ENCODE results near the gene SMCP.

Gene SMCP

DNA sequence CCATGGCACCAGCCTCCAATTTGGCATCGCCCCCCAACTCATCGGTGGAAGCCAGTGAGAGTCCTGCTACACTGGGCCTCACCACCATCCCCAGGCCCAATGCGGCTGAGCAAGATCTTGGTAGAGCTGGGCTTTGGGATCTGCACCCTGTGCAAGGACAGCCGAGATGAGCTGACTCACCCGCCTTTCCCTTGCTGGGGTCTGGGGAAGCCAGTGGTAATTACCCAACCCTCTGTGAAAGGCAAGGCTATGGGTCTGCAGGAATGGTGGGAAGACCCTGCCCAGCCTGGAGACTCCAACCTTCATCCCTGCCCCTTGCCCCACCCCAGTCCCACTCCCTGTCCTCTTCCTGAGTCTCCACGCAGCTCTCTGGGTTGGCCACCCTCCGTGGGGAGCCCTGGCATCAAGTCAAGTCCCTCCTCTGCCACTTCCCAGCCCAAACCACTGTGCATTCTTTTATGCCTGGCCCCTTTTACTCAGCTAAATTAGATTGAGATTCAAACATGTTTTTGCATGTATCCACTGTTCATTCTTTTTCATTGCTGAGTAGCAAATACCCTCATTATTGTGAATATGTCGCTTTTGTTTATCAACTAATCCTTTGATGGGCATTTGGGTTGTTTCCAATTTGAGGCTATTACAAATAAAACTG is 8.8 kb downstream of the SMCP start:
- DNase-seq (ENCODE audit: low spot score) = no peak

DNA sequence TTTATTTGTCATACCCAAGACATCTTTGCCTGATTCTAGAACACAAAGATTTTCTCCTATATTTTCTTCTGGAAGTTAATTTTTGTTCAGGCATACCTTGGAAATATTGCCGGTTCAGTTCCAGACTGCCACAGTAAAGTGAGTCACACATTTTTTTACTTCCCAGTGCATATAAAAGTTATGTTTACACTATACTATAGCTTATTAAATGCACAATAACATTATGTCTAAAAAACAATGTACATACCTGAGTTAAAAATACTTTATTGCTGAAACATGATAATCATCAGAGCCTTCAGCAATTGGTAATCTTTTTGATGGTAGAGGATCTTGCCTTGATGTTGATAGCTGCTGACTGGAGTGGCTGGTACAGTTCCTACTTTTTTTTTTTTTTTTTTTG is 10.0 kb downstream of the SMCP start:
- no peak for DNase-seq (ENCODE audit: low spot score)

DNA sequence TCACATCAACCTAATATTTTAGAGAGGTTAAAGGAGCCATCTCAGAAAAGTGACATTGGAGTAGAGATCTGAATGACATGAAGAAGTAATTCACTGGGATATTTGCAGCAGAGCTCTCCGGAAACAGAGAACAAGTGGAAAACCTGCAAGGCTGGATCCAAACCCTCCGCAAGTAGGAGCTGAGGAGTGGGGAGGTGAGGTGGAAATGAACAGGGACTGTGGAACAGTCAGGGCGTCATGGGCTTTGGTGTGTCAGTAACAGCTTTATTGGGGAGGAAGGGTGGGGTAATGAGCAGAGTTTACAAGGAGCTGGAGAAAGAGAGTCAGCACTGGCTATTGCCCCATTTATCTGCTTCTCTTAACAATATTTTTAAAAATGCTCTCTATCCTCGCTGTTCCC is 20.9 kb downstream of the SMCP start:
- DNase-seq (ENCODE audit: low spot score) = no peak

DNA sequence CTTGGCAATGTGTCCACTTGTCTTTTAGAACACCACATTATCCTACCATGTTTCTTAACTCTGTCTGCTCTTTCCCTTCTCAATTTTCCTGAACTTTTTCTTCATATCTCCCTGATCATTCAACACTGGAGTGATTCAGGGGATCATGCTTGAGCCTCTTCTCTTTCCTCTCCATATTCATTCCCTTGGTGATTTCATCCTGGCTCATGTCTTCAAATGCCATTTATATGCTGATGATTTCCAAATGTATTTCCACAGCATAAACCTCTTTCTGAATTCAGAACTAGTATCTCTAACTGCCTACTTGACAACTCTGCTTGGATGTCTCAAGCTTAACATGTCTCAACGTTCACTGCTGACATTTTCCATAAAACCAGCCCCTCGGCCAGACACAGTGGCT is 21.8 kb downstream of the SMCP start:
- no peak for DNase-seq (ENCODE audit: low spot score)

DNA sequence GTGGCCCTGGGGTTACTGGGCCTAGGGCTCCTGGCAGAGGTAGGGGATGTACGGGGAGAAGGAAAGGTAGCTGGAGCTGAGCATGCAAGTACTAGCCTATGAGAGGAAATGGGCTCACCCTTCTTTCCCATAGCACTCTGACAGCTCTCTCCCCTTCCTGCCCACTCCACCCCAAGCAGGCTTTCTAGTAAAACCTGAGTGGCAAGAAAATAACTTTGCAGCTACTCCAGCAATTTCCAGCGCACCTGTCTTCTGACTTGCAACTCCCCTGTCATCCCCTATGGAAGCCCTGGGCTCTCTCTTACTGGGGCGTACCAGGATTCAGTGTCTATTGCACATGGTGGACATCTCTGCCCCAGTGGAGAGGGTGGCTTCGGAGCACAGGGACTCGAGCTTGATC is 23.5 kb downstream of the SMCP start:
- no peak for DNase-seq (ENCODE audit: low spot score)

DNA sequence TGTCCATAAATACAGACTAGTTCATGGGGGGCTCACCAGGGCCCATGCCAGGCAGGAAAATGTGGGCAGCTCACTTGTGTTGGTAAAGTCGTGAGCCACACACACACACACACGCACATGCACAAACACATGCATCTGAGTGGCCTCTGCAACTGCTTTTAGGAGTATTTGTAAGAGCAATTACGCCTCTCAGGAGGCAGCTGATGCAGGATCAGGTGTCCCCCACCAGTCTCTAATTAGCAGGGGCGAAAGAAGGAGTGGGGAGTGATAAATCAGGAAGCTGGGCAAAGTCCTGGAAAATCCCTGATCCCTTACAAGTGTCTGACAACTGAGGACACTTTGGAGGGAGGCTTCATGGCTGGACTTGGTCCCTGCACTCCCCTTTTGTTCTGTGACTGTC is 24.5 kb downstream of the SMCP start:
- DNase-seq (ENCODE audit: low spot score) = no peak

DNA sequence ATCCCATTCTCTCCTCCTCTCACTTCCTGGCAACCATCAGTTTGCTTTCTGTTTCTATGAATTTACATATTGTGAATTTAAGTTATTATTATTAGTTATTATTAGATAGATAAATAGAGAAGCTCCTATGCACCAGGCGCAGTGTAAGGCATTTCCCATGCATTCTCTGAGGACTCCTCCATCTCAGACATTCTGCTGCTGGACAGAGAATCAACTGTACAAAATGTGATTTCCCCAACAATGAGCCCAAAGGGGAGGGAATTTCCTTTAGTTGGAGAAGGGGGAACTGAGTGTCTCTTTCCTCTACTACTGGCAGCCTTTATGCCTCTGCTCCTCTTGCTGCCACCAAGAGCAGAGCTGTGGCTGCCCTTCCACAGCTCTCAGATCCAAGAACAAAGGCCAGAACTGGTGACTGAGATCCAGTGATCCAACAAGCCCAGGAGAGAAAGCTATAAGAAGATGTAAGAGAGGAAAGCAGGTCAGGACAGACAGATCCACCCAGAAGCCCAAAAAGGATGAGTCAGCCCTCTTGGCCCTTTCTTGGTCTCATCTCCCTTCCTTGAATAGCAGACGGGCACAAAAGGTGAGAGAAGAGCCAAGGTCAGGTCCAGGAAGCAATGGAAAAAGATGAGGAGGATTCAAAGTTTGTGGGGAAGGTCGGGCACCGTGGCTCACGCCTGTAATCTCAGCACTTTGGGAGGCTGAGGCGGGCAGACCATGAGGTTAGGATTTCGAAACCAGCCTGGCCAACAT is 26.7 kb downstream of the SMCP start:
- DNase-seq (ENCODE audit: low spot score) = no peak

DNA sequence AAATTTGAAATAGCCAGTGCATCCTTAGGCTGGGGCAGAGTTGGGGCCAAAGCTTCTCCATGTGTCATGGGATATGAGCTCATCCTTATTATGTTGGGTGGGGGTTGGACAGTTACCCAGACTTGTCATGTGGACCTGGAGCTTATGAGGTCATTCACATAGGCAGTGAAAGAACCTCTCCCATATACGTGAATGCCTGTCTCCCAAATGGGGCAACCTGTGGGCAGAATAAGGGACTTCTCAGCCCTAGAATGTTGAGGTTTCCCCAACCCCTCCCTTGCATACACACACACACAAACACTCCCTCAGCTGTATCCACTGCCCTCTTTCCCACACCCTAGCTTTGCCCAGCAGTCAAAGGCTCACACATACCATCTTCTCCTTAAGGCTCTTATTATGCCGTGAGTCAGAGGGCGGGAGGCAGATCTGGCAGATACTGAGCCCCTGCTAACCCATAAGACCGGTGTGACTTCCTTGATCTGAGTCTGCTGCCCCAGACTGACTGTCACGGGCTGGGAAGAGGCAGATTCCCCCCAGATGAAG is 28.0 kb downstream of the SMCP start:
- DNase-seq (ENCODE audit: low spot score) = no peak

DNA sequence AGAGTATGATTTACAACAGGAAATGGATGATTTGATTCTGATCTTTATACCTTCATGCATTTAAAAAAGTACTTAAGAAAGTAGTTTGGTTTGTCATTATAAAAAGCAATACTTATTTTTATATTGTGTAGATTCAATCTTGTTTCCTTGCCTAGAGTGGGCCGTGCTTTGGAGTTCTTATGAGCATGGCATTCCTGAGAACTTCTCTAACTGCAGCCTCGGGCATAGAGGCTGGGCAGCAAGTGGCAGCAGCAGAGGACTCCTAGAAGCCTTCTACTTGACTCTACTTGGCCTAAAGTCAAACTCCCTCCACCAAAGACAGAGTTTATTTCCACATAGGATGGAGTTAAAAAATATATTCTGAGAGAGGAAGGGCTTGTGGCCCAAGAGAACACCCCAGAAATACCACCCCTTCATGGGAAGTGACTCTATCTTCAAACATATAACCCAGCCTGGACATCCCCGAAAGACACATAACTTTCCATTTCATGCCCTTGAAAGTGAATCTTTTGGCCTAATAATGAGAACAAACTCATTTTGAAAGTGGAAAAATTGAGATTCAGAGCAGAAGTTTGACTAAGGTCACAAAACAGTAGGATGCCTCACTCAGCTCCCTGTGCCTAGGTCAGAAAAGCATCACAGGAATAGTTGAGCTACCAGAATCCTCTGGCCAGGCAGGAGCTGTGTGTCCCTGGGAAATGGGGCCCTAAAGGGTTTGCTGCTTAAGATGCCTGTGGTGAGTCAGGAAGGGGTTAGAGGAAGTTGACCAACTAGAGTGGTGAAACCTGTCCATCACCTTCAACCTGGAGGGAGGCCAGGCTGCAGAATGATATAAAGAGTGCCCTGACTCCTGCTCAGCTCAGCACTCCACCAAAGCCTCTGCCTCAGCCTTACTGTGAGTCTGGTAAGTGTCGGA is 29.8 kb downstream of the SMCP start, which contains the start of gene IVL:
TSS of gene IVL (plus strand) at position 861 of the 916 bp plus-strand sequence. CDS start 1,252 bp downstream, outside the sequence.
- DNase-seq (ENCODE audit: low spot score) = peak; percentile 14

DNA sequence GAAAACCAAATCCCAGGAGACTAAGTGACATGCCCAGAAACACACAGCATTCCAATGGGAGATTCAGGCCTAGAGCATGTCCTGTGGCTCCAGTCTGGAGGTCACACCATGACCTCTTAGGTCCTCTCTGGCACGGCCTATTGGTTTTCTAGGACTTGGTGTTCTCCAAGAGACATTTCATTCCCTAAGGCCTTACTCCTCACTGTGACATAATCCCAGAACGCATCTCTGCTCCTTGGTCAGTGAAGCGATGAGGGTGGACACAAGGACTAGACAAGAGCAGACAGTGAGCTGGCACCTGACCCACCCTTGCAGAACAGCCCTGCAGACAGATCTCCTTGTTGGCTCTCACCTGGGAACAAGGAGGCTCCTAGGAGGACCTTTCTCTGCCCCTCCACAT is 31.1 kb downstream of the SMCP start:
- DNase-seq (ENCODE audit: low spot score) = no peak

DNA sequence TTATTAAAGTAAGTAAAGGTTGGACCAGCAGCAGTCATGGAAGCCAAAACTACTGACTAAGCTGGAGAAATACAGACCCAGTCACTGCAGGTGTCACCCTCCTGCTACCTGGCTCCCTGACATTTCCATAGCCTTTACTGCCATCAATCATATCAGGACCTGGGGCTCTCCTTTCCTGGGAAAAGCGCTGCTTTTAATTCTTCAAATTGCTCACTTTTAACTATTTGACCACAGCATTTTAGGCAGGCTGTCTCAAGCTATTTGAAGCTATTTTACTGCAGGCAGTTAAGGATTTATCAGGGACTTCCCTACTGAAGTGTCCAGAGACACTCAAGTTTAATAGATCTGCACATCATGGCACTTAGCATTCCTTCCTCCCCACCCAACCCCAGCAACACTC is 34.3 kb downstream of the SMCP start:
- no peak for DNase-seq (ENCODE audit: low spot score)

DNA sequence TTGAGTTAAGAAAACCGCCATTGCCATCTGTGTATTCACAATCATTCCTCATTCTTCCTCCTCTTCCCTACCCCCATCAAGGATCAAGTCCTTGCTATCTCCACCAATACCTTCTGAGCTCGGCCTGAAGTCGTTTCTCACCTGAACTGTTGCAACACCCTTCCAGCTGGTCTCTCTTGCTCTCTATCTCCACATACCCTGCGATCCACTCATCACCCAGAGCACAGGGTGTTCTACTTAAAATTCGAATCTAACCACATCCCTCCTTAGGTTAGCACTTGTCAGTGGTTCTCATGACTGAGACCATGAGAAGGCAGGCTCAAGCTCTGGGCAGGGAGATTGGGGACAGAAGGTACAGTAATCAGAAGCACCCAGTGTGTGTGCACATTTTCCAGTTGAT is 34.8 kb downstream of the SMCP start:
- DNase-seq (ENCODE audit: low spot score) = no peak

DNA sequence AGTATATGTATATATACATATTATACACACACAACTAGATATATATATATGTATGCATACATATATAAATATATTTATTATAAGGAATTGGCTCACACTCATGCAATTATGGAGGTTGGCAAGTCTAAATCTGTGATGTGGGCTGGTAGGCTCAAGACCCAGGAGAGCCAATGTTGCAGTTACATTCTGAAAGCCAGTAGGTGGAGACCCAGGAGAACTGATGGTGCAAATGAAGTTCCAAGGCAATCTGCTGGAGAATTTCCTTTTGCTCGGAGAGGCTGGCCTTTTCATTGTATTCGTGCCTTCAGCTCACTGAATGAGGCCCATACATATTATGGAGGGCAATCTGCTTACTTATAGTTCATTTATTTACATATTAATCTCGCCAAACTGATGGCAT is 39.7 kb downstream of the SMCP start:
- DNase-seq (ENCODE audit: low spot score) = no peak

DNA sequence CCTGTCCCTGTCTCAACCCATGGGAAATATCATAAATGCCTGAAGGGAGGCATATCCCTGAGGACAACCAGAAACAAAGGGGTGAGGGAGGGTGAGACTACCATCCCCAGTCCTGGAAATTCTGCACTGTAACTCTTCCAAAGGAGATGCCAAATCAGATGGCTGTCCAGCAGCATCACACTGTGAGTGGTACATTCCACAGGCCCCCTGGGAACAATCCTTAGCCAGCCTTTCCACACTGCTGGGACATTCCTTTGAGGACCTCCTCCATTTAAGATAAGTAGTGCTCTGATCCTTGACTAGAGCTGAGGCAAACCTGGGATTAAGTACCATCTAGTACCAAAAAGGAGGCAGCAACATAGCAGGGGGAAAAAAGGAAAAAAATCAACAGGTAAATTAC is 40.9 kb downstream of the SMCP start:
- DNase-seq (ENCODE audit: low spot score) = no peak

DNA sequence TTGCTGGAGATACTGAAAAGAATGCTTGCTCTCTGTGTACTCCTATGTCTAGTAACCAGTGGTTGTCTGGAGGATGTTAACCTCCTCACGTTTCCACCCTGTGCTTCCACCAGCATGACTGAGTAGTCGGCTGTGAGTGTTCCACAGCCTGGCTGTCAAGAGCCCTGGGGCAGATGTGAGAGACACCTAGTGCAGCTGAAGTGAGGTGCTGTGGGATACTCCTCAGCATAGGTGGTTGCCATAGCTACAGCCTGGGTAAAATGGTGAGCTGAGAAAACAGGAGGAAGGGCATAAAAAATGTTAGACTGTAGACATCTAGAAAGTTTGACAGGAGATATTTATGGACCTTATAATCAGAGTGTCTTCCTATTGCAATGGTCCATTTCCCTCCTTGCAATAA is 46.1 kb downstream of the SMCP start:
- no peak for DNase-seq (ENCODE audit: low spot score)

DNA sequence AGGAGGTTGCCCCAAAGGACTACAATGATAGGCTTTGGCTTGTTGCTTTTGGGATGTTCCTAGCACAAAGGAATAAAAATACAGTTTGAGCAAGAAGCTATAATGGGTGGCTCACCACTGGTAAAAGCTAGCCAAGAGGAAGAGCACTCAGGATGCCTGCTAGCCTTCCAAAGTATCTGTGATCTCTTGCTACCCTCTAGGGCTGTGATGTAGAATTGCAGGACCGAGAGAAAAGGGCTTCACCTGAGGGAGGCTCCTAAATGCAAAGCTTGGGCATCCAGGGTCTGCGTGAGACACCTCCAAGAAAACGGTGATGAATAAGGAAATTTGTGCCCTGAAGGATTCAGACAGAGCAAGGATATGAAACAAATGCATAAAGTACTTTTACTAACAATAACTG is 48.0 kb downstream of the SMCP start:
- peak; percentile 13 for DNase-seq (ENCODE audit: low spot score)

DNA sequence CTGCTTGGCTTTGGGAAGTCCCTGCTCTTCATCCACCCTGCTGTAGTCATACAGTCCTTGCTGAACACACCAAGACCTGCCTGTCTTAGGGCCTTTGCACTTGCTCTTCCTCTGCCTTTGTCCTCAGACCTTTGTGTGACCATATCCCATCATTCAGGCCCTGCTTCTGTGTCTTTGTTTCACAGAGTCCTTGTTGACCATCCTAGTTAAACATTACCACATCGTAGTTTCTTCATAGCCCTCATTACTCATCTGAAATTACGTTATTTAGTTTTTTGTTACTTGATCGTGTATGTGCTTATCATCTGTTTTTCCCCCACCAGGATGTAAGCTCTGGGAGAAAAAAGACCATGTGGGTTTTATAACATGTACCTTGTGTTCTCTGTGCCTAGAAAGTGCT is 50.5 kb downstream of the SMCP start:
- DNase-seq (ENCODE audit: low spot score) = no peak

DNA sequence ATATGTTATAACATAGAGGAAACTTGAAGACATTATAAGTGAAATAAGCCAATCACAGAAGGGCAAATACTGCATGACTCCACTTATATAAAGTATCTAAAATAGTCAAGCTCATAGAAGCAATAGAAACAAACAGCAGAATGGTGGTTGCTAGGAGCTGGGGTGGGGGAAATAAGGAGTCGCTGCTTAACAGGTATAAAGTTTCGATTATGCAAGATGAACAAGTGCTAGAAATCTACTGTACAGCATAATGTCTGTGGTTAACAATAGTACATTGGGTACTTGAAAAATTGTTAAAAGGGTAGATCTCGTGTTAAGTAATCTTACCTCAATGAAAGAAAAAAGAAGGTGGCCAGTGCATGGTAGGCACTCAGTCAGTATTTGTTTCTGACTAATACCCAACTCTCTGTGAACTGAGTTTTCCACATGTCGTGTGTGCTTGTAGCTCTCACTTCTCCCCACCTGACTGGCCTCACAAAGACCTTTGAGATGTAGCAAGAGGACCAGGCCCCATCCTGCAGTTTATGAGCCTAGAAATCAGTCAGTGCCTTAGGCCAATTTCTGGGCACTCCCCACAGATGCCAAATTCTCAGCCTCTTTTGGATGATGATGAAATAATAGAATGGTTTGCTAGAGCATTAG is 54.2 kb downstream of the SMCP start:
- no peak for DNase-seq (ENCODE audit: low spot score)

DNA sequence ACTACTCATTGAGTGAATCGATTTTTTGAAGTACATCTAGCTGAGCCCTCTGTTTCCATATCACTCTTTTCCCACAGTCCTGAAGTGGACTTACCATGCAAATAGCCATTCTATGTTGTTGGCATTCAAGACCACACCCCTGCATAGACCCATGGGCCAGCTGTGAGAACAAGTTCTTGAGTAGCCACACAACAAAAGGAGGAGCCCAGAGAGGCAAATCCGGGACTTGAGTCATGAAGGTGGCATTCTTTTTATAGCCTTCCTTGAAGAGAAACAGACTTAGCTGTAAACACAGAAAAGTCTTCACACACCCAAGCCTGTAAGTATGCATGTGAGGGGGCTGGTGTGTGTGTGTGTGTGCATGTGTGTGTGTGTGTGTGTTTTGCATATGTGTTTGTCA is 55.1 kb downstream of the SMCP start:
- DNase-seq (ENCODE audit: low spot score) = no peak
